ENCODE data around the gene DPYSL5. TPM values are rescaled to one million over a fixed set of nuclear protein-coding genes. Genes with fewer than 3 reads are reported as not detected.

The DPYSL5 gene
- total RNA-seq, 4 donors from 2014 or later, result 0.40 to 2.4 TPM; not detected in 2

DNA sequence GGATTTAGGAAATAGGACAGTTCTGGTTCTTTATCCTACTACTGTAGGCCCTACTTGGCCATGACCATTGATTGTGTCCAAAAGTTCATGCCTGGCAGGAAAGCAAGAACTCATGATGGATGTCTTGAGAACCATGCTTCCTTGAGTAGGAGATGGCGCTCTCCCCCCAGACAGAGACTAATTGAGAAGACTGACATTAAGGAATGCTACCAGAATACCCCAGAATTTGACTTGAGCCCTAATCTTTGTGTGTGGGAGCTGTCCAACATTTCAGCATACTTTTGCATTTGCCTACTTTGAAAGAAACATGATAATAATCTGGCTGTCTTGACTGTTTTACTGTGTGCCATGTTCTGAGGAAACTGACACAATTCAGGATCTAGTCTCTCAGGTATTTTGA is 145.8 kb downstream of the DPYSL5 start:
- no peak for TF ChIP-seq POLR2A (IDR thresholded peaks at IDR 0.05)
- TF ChIP-seq POLR2AphosphoS5 (IDR thresholded peaks at IDR 0.05), result no peak
- no peak for ATAC-seq
- H3K4me3 ChIP-seq, result no peak overlapping the region
- H3K36me3 ChIP-seq, result no peaks in the 10 kb centered on the region
- no peaks in the 10 kb centered on the region for H3K9me3 ChIP-seq
- H3K4me1 ChIP-seq, result peaks cover 0 to under 1% (median 0%) of the 10 kb centered on the region in 3 donors
- H3K27me3 ChIP-seq, result no peaks in the 10 kb centered on the region
- WGBS, 2 donors (ENCODE audit: low coverage in 1 of 2), result 29% methylated on average over 1 of the region's 1 CpG; no CpG with 5 or more reads in 1 of the 2 donors
- no peak overlapping the region for H3K27ac ChIP-seq

DNA sequence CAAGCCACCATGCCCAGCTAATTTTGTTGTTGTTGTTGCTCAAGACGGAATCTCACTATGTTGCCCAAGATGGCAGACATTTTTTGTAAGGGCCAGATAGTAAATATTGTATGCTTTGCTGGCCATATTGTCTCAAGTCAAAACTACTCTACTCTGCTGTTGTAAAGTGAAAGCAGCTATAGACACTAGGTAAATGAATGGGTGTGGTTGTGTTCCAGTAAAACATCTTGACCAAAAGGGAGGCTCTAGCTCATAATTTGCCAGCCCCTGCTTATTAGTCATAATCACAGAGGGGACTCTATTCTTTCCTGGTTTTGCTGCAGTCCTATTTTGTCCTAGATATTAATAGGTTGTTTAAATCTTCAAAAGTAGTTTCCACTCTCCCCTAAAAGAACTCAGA is 147.1 kb downstream of the DPYSL5 start:
- ATAC-seq, result no peak
- H3K27me3 ChIP-seq, result no peaks in the 10 kb centered on the region
- H3K9me3 ChIP-seq, result no peaks in the 10 kb centered on the region
- H3K36me3 ChIP-seq, result no peaks in the 10 kb centered on the region
- H3K4me1 ChIP-seq, result no peaks in the 10 kb centered on the region
- H3K27ac ChIP-seq, result no peak overlapping the region
- TF ChIP-seq EP300 (IDR thresholded peaks at IDR 0.05), result no peak
- TF ChIP-seq POLR2AphosphoS5 (IDR thresholded peaks at IDR 0.05), result no peak
- TF ChIP-seq, protein P1, sequence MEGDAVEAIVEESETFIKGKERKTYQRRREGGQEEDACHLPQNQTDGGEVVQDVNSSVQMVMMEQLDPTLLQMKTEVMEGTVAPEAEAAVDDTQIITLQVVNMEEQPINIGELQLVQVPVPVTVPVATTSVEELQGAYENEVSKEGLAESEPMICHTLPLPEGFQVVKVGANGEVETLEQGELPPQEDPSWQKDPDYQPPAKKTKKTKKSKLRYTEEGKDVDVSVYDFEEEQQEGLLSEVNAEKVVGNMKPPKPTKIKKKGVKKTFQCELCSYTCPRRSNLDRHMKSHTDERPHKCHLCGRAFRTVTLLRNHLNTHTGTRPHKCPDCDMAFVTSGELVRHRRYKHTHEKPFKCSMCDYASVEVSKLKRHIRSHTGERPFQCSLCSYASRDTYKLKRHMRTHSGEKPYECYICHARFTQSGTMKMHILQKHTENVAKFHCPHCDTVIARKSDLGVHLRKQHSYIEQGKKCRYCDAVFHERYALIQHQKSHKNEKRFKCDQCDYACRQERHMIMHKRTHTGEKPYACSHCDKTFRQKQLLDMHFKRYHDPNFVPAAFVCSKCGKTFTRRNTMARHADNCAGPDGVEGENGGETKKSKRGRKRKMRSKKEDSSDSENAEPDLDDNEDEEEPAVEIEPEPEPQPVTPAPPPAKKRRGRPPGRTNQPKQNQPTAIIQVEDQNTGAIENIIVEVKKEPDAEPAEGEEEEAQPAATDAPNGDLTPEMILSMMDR (IDR thresholded peaks at IDR 0.05), result no peak
- no peak for TF ChIP-seq POLR2A (IDR thresholded peaks at IDR 0.05)
- no CpG with 5 or more reads among the region's 1 CpG for WGBS, 2 donors (ENCODE audit: low coverage in 1 of 2)
- no peak overlapping the region for H3K4me3 ChIP-seq

DNA sequence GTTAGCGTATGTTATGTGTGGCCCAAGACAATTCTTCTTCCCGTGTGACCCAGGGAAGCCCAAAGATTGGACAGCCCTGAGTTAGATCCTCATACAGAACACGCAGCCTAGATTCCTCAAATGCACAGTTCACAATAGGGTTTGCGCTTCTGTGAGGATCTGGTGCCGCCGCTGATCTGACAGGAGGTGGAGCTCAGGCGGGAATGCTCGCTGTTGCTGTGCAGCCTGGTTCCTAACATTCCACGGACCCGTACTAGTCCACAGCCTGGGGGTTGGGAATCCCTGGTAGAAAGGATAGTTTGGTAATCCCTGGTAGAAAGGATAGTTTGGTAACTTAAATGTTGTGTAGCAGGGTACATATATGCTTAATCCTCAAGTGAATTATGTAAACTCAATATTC is 149.5 kb downstream of the DPYSL5 start:
- Histone ChIP-seq H3K36me3 (no peaks in the 10 kb centered on the region), H3K4me3 (no peak overlapping the region), H3K27ac (no peak overlapping the region), H3K4me1 (no peaks in the 10 kb centered on the region), H3K9me3 (no peaks in the 10 kb centered on the region), H3K27me3 (no peaks in the 10 kb centered on the region)
- TF ChIP-seq, protein P1 (IDR thresholded peaks at IDR 0.05), result no peak
- TF ChIP-seq POLR2AphosphoS5 (IDR thresholded peaks at IDR 0.05) (no peak), EP300 (IDR thresholded peaks at IDR 0.05) (no peak), POLR2A (IDR thresholded peaks at IDR 0.05) (no peak)
- WGBS, 2 donors (ENCODE audit: low coverage in 1 of 2), result 80 to 100% methylated on average over 1 to 3 of the region's 10 CpGs
- no peak for ATAC-seq

DNA sequence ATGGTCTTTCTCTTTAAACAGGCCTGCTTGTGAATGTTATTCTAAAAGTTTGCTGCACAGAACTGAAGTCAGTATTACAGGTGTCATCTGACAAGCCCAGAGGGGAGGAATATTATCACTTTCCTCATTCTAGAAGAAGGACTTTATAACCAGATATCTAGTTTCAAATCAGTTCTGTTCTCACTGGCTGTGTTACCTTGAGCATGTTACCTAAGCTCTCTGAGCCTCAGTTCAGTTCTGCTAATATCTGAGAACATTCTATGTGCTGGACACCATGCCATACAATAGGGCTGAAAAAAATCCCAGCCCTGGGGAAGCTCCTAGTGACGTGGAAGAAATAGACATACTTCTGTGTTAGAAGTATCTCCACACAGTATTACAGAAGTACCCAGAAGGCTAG is 150.4 kb downstream of the DPYSL5 start:
- Histone ChIP-seq H3K9me3 (no peaks in the 10 kb centered on the region), H3K36me3 (no peaks in the 10 kb centered on the region), H3K4me1 (no peaks in the 10 kb centered on the region), H3K27ac (no peak overlapping the region), H3K4me3 (no peak overlapping the region), H3K27me3 (no peaks in the 10 kb centered on the region)
- ATAC-seq, result no peak
- no peak for TF ChIP-seq POLR2AphosphoS5 (IDR thresholded peaks at IDR 0.05)
- TF ChIP-seq POLR2A (IDR thresholded peaks at IDR 0.05), result no peak
- TF ChIP-seq, protein P1 (IDR thresholded peaks at IDR 0.05), result no peak
- TF ChIP-seq EP300 (IDR thresholded peaks at IDR 0.05), result no peak
- WGBS, 2 donors (ENCODE audit: low coverage in 1 of 2), result 75 to 83% methylated on average over 1 of the region's 1 CpG

Other genes starting within 250 kb of the DPYSL5 start
- gene CIB4, start 206.8 kb upstream of the DPYSL5 start, total RNA-seq, result not detected
- 10 to 100 TPM in 2 of 4 donors, 1 to 10 TPM in 2; 2.0 to 13.9 (median 9.8) TPM for gene KCNK3, start 155.4 kb upstream of the DPYSL5 start, total RNA-seq
- gene SLC35F6, start 83.8 kb upstream of the DPYSL5 start, total RNA-seq, result 10 to 100 TPM; 20.2 to 47.3 (median 38.2) TPM
- not detected for gene CENPA, start 62.1 kb upstream of the DPYSL5 start, total RNA-seq
- 10 to 100 TPM in 3 of 4 donors, 1 to 10 TPM in 1; 8.5 to 18.6 (median 12.4) TPM for gene MAPRE3, start 122.5 kb downstream of the DPYSL5 start, total RNA-seq
- gene TMEM214, start 184.8 kb downstream of the DPYSL5 start, total RNA-seq, result 10 to 100 TPM; 16.7 to 39.4 (median 30.3) TPM
- gene AGBL5, start 203.5 kb downstream of the DPYSL5 start, total RNA-seq, result 10 to 100 TPM; 16.2 to 31.7 (median 23.0) TPM
- gene OST4, start 223.5 kb downstream of the DPYSL5 start, total RNA-seq, result 100 to 1,000 TPM; 201 to 353 (median 221) TPM
- 100 to 1,000 TPM in 3 of 4 donors, 10 to 100 TPM in 1; 94.1 to 257 (median 174) TPM for gene EMILIN1, start 230.5 kb downstream of the DPYSL5 start, total RNA-seq
- gene KHK, start 238.6 kb downstream of the DPYSL5 start, total RNA-seq, result 1 to 10 TPM; 1.2 to 6.1 (median 1.9) TPM